Ishikawa (cell line): Measurements from ENCODE around the gene TBC1D16.

Experiments
- EP300 ChIP-seq: IDR thresholded peaks from 2 replicates; pipeline ENCODE4 v1.6.1; 2012; ENCODE audit warnings: borderline replicate concordance
- FOXM1 ChIP-seq: IDR thresholded peaks from 2 replicates; pipeline ENCODE4 v1.6.1; 2012; ENCODE audit warnings: low read depth, borderline replicate concordance
- RAD21 ChIP-seq: IDR thresholded peaks from 2 replicates; pipeline ENCODE4 v1.6.1; 2012; ENCODE audit warnings: low read depth
- TAF1 ChIP-seq: IDR thresholded peaks from 2 replicates; pipeline ENCODE4 v1.6.1; 2012; ENCODE audit warnings: low read depth, mild to moderate bottlenecking
- YY1 ChIP-seq: IDR thresholded peaks from 2 replicates; pipeline ENCODE4 v1.6.1; 2012; ENCODE audit warnings: low read depth
- ZBTB7A ChIP-seq: IDR thresholded peaks from 2 replicates; pipeline ENCODE4 v1.6.1; 2012; ENCODE audit warnings: low read depth

- TF ChIP-seq EP300 (no peak), TAF1 (no peak), YY1 (no peak), FOXM1 (no peak), ZBTB7A (no peak), RAD21 (no peak)
Measured at GRCh38 chr17:80006811-80007752, 28.6 kb downstream of the TBC1D16 start.
